Epidermal melanocyte (primary cell): ENCODE results near the gene STUM.
"Not testable (repeated sequence)": the region's sequence is repeated elsewhere in the genome, so short reads cannot be mapped to it uniquely, and the experiment has no call there.

Source experiments
- DNase-seq: peaks from one replicate; pipeline ENCODE4 v3.0.0; 2011; ENCODE audit warnings: low spot score; ENCODE audit not compliant: insufficient read length

The STUM gene, protein sequence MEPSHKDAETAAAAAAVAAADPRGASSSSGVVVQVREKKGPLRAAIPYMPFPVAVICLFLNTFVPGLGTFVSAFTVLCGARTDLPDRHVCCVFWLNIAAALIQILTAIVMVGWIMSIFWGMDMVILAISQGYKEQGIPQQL

GRCh38 chr1:226548256-226549093 is at the start of gene STUM:
STUM (plus strand) TSS chr1:226548764; CDS start chr1:226548905, 141 bp downstream.
- no peak for DNase-seq

DNA sequence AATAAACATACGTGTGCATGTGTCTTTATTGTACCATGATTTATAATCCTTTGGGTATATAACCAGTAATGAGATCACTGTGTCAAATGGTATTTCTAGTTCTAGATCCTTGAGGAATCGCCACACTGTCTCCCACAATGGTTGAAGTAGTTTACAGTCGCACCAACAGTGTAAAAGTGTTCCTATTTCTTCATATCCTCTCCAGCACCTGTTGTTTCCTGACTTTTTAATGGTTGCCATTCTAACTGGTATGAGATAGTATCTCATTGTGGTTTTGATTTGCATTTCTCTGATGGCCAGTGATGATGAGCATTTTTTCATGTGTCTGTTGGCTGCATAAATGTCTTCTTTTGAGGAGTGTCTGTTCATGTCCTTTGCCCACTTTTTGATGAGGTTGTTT is 48.9 kb upstream of the STUM start:
- DNase-seq: not testable (repeated sequence)

- DNase-seq: no peak
Measured at GRCh38 chr1:226506021-226506420, 42.5 kb upstream of the STUM start.

DNA sequence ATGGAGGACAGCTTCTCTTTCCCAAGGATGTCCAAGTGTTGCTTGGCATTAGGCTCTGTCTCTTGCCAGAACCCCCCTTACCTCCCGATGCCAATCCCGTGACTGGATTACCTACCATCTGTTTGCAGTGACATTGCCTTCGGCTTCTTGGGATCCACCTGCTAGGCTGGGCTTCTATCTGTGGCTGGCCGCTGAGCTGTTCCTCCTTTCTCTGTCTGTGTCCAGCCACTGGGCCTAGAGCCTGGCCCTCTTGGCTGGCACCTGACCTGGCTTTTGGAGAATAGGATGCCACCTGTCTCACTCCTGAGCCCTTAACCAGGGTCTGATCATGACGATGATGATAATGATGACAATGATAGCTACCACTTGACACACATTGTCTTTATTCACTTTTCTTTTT is 41.6 kb upstream of the STUM start:
- no peak for DNase-seq

DNA sequence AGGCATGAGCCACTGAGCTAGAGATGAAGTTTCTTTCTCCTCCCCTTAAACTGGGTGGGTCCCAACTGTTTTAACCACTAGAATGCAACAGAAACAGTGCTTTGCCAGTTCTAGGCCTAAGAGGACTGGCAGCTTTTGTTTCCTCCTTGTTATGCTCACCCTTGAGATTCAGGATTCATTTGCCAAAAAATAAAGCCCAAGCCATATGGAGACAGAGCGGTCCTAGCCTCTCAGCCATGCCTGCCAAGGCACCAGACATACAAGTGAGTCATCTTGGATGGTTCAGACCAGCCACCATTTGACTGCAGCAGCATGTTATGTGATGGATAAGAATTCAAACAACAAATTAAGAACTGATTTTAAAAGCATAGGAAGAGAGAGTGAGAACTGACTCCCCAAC is 38.1 kb upstream of the STUM start:
- no peak for DNase-seq

GRCh38 chr1:226511296-226511695 is 37.3 kb upstream of the STUM start:
- no peak for DNase-seq

GRCh38 chr1:226512076-226512728 is 36.4 kb upstream of the STUM start:
- DNase-seq: no peak

DNA sequence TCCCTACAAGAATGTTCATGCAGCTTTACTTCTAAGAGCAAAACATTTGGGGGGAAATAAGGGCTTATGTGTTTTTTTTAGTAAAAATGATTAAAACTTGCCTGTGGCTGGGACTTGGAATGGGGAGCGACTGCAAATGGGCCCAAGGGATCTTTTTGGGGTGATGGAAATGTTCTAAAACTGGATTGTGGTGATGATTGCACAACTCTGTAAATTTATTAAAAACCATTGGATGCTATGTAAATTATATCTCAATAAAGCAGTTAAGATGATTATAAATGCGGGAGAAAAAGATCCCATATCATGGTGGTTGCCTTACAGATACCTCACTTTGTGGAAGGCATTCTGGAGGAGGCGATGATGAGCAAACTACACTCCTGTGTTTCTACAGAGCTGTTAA is 30.2 kb upstream of the STUM start:
- DNase-seq: no peak

DNA sequence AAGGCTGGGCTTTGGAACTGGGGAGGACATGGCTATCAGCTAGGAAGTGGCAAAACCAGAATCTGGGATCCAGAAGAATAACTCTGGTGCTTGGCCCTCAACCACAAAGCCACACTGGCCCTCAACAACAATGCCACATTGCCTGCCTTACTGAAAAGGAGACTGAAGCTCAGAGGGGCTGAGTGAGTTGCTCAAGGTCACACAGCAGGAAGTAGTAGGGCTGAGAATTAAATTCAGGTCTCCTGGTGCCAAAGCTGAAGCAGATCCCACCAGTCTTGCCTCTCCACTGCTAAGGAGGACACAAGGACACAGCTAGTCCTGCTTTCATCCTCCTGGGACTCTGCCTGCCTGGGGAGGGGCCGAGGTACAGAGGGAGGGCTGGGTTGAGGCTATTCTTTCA is 29.4 kb upstream of the STUM start:
- DNase-seq: no peak

DNA sequence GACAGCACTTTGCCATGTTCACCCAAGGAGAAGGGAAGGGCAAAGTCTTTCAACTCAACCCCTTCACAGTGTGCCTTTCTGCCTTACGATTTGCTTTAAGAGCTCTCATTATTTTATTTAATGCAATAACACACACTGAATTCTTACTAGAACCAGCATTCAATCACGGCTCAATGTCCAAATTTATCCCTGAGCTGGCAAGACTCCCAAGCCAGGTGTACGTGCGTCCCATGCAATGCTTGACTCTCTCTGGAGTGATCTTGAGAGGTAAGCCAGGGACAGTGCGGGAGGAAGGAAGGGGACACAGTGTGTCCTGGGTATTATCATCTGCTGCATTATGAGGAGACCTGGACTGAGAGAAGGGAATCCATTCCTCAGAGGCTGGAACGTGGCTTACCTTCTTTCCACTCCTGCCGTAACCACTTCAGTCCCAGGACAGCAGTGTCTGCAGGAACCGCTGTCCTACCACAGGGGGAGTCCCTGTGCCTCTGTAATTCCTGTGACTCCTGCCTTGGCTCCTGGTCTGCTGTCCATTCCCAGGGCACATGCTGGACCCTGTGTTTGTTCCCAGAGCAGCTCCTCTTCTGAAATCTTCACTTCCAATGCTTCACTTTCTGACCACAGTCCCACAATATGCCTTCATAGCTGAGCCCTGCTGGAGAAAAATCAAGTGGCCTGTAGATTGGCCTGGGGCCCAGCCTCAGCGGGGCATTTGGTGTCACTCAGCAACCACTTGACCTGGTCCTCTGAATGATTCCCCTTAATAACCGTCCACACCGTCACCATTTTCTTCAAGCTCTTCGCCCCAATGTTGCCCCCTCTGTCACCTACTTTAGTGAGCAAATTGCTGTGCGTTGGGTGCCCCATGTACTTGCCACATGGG is 28.6 kb upstream of the STUM start:
- DNase-seq: no peak

DNA sequence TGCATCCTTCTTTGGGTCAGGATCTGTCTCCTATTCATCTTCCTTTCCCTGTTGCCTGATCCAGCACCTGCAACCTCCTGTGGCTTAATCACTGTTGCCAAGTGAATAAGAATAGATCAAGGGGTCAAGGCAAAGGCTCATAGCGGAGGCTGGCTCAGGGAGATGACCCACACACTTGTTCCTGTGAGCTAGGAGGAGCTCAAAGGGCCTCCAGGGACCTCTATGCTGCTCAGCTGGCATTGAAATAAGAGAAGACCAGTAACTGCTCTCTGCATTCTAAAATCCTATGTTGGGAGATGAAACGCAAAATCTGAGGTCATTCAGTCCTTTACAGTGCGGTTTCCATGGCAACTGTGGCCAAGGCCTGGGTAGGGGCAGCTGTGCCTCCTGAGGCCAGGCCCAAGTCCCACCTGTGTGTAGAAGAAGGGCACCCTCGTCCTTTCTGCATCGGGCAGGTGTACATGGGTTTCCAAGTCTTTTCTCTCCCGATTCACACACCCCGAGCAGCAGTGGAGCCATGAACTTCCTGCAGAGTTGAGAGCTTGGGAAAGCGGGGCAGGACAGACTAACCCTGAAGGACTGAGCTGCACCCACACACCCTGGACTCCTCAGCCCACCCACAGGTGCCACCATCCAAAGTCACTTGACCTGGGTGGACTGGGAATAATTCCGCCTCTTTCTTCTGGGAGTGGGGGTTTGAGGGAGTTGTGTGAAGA is 27.8 kb upstream of the STUM start:
- DNase-seq: no peak

DNA sequence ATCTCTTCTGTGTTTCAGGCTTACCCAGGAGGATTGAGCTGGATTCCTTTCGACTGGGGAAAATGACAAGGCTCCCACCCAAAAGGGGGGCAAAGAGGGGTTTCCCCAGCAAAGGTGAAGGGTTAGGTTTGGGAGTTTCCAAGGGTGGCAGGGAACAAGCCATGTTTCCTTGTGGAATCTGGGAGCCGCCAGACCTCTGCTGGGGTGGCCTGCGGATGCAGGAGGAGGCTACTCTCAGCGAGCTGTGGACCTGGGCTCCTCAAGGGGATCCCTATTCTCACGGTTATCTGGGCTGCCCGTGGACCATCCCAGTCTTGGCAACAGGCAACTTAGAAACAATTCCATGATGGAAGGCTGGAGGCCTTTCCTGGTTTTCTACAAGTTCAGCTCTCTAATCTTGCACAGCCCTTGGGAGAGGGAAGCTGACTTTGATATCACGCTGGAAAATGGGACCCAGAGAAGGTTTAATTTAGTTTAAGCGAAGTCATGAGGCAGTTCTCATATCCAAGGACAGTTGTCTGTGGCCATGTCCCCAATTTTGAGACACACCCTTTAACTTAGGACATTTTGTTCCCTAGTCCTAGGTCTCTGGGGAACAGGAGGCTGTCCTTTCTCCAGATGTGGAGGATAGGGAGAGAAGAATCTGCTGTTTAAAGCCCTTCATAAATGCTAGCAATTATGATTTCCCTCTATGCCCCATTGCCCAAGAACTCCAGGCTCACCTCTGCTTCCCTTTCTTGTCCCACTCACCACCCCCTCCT is 24.7 kb upstream of the STUM start:
- no peak for DNase-seq

DNA sequence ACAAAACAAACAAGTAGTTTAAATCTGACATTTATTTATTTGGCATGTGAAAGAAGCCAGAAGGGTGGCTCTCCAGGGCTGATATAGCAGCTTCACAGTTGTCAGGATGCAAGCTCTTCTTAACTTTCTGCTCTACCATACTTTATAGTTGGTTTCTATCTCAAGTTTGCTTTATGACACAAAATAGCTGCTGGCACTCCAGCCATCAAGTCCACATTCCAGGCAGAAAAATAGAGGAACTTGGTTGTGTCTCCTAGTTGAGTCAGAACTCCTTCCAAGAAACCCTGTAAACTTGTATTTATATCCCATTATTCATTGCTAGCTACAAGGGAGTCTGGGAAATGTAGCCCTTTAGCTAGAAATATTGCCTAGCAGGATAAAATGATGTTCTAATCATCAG is 24.0 kb upstream of the STUM start:
- DNase-seq: no peak

- no peak for DNase-seq
Measured at GRCh38 chr1:226525750-226526149, 22.8 kb upstream of the STUM start.

DNA sequence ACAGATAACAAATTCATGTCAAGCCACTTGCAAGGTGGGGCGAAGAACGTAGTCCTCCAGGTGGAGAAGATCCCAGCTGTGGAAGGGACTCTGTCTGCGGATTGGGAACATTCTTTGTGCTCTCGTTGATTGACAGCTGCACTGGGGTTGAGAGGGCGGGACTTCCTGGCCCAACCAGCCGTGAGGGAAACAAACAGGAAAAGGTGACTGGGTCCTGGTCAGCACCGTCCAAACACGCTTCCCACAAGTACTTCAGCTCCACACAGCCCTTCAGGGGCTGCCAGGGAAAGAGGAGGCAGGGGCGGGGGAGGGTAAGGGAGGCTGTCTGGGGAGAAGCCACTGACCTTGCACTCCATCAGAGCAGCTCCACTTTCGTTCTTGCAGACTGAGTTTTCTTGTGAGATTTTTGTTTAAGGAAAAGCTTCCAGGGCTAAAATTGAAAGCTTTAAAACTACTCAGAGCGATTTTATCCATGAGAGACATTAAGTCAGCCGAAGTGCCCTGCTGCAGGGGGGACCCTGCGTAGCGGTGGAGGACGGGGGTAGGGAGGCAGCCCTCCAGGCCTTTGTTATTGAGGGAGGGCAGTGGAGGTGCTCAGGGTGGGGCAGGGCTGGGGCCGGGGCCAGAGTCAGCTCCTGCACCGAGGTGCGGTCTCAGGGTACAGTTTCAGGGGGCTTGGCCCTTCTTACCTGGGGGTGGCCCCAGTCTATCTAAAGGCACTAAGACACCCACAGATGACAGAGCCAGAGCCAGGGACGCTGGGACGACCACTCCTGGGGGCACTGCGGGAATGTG is 21.6 kb upstream of the STUM start:
- DNase-seq: no peak

GRCh38 chr1:226529891-226530290 is 18.7 kb upstream of the STUM start:
- DNase-seq: no peak

DNA sequence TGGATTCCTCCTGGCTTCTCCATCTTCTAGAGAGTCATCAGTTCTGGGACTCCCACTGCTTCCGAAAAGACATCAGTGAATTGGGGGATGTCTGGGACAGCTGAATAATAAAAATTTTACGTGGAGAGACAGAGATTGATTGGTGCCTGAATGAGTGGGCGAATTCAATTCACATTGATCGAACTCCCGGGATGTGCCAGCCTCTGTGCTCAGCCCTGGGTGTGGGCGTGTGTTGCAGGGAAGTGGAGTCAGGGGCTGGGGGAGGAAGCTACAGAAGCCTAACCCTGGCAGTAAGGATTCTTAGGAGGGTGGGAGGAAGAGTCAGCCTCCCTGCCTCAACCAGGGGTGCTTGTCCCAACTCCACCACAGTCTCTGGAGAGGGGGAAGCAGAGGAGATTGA is 18.0 kb upstream of the STUM start:
- DNase-seq: no peak

DNA sequence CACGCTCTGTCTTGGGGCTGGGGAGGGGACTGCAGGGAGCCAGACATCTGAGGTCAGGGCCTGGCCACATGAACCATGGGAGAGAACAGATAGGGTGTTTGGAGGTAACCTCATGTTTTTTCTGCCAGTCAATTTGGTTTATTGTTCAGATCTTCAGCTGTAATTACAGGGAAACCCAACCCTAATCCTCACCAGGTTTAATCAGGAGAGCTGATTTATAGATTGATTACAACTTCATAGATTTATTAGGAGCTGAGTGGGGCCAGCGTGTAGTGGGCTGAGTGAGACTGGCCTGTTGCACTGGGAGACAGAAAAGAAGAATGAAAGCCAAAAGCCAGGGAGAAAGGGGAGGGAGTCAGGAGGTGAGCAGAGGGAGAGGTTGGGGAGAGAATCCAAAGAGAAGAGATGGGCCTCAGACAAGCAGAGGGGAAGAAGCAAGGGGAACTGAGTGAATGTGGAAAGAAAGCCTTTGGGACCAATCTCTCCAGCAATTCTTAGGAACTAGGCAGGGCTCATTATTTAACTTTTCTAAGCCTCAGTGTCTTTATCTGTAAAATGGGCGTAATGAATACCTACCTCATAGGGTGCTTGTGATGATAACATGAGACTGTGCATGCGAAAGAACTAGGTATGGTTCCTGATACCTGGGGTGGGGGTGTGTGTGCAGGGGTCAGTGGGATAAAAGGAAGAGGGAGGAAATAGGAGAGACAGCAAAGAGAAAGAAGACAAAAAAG is 17.0 kb upstream of the STUM start:
- DNase-seq: no peak

DNA sequence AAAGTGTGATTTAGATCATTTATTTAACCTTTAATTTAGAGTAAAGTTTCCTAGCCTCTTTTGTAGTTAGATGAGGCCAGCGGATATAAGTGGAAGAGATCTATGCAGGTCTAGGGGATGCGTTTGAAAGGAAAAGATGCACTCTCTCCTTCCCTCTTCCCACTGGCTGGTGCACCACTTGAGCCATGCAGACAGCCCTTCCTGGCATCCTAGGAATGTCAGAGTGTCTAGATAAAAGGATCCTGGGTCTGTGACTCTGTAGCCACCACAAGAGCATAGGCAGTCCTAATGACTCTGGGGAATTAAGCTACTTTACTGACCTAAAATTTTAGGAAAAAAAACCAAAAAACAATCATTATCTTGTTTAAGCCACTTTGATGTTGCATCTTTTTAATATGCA is 16.0 kb upstream of the STUM start:
- no peak for DNase-seq
